Upper lobe of left lung (tissue), 6 donors: Measurements from ENCODE around the gene PSPN. TPM values are rescaled to one million over a fixed set of nuclear protein-coding genes. Genes with fewer than 3 reads are reported as not detected.
"Not testable (repeated sequence)": the region's sequence is repeated elsewhere in the genome, so short reads cannot be mapped to it uniquely, and the experiment has no call there.

Experiments used
- ATAC-seq, 2 donors: fragments of 200-7000 bp; cut with Tn5 transposase; one replicate each; pipeline ENCODE4 v1.9.1; 2022; ENCODE audit warnings: mild to moderate bottlenecking in 2 of 2, moderate library complexity in 2 of 2; ENCODE audit not compliant: low FRiP score in 2 of 2
- DNase-seq, 2 donors: peaks; one replicate each; pipeline ENCODE4 v3.0.0-alpha.2; 2019 to 2020
- H3K27ac ChIP-seq, 4 donors: fragments of 200-600 bp; sonication (generic); one replicate each; pipeline ENCODE4 v1.5.1; 2016 to 2019
- H3K27me3 ChIP-seq, 4 donors: fragments of 200-600 bp; sonication (generic); one replicate each; pipeline ENCODE4 v1.5.1; 2017 to 2019
- H3K36me3 ChIP-seq, 4 donors: fragments of 200-600 bp; sonication (generic); one replicate each; pipeline ENCODE4 v1.5.1; 2016 to 2019
- H3K4me1 ChIP-seq, 4 donors: fragments of 200-600 bp; sonication (generic); one replicate each; pipeline ENCODE4 v1.5.1; 2018 to 2019
- H3K4me3 ChIP-seq, 4 donors: fragments of 200-600 bp; sonication (generic); one replicate each; pipeline ENCODE4 v1.5.1; 2017 to 2019; ENCODE audit warnings: mild to moderate bottlenecking in 2 of 4, moderate library complexity in 1 of 4
- H3K9me3 ChIP-seq, 4 donors: fragments of 200-600 bp; sonication (generic); one replicate each; pipeline ENCODE4 v1.5.1; 2018 to 2019
- EP300 ChIP-seq, 4 donors: sonication (generic); formaldehyde crosslinking; IDR thresholded peaks; one replicate each; pipeline ENCODE4 v1.5.1; 2017; ENCODE audit warnings: antibody characterized with exemption in 4 of 4, control low read depth in 2 of 4
- POLR2A ChIP-seq, 4 donors: fragments of 450-650 bp; IDR thresholded peaks; one replicate each; pipeline ENCODE4 v1.5.1; 2016 to 2017; ENCODE audit warnings: antibody characterized with exemption in 4 of 4, mild to moderate bottlenecking in 2 of 4
- POLR2AphosphoS5 ChIP-seq, 2 donors: sonication (generic); formaldehyde crosslinking; IDR thresholded peaks; one replicate each; pipeline ENCODE4 v1.5.1; 2017; ENCODE audit warnings: antibody characterized with exemption in 2 of 2
- WGBS, 2 donors: methylation state at CpG; one replicate each; pipeline ENCODE4 v1.1.5; 2017 to 2018; 5-methylcytosine and 5-hydroxymethylcytosine counted together
- total RNA-seq, 6 donors: library from RNA; depleted of rRNA in 4 of 6; stranded (reverse); fragments of >200 nt in 4 of 6; gene quantifications; one replicate each; pipeline versions ENCODE4 v1.1.0 to v1.2.1, GENCODE V29; 2016 to 2021
- TF ChIP-seq, protein P1 (sequence below), 6 experiments: fragments of 450-650 bp in 4 of 6; fragments of 200-600 bp in 2 of 6; sonication (generic) in 2 of 6; IDR thresholded peaks; one replicate each; pipeline ENCODE4 v1.5.1; 2016 to 2019; ENCODE audit warnings: antibody characterized with exemption in 6 of 6
- donor health status: DM: no; HTN: no; CAD: no; lungs with moderate emphysema.
- donor health status: DM: no; HTN: yes; CAD: no; lungs with severe emphysema.

The PSPN gene
- total RNA-seq, 6 donors from 2014 or later, result 1.00 to 2.6 (median 1.5) TPM

DNA sequence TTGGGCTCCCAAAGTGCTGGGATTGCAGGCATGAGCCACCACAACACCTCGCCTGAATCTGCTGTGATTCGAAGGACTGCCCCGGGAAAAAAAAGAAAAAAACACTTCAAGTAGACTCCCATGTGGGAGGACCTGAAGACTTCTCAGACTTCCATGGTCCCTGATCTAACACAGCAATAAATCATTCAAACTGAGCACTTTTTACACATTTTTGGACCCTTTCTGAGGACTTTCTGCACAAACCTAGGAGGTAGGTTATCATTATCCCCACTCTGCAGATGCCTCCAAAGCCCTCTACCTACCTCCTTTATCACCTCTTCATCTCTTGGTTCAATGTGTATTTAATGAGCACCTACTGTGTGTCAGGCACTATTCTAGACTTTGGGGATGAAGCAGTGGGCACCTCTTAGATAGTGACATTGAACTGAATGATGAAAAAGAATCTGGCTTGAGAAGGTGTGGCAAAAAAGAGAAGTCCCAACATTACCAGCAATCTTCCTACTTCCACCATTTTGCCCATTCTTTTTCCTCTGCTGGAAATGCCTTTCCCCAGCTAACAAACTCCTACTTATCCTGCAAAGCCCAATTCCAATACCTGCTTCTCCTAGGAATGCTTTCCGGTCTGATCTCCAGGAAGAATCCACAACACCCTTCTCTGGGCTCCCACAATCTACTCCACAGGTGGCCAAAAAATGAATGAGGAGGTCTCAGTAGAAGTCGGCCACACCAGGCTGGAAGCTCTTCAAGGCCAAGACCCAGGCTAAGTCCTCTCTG is 16.0 kb downstream of the PSPN start:
- no peak for ATAC-seq
- peaks cover 4 to 12% (median 8%) of the 10 kb centered on the region in 4 donors for H3K36me3 ChIP-seq
- DNase-seq, result no peak
- no peaks in the 10 kb centered on the region for H3K27me3 ChIP-seq
- peaks cover 9 to 18% (median 16%) of the 10 kb centered on the region in 4 donors for H3K4me1 ChIP-seq
- no peak for TF ChIP-seq POLR2AphosphoS5 (IDR thresholded peaks at IDR 0.05)
- TF ChIP-seq, protein P1, sequence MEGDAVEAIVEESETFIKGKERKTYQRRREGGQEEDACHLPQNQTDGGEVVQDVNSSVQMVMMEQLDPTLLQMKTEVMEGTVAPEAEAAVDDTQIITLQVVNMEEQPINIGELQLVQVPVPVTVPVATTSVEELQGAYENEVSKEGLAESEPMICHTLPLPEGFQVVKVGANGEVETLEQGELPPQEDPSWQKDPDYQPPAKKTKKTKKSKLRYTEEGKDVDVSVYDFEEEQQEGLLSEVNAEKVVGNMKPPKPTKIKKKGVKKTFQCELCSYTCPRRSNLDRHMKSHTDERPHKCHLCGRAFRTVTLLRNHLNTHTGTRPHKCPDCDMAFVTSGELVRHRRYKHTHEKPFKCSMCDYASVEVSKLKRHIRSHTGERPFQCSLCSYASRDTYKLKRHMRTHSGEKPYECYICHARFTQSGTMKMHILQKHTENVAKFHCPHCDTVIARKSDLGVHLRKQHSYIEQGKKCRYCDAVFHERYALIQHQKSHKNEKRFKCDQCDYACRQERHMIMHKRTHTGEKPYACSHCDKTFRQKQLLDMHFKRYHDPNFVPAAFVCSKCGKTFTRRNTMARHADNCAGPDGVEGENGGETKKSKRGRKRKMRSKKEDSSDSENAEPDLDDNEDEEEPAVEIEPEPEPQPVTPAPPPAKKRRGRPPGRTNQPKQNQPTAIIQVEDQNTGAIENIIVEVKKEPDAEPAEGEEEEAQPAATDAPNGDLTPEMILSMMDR (IDR thresholded peaks at IDR 0.05), result no peak
- no peak for TF ChIP-seq EP300 (IDR thresholded peaks at IDR 0.05)
- TF ChIP-seq POLR2A (IDR thresholded peaks at IDR 0.05), result no peak
- H3K27ac ChIP-seq, result no peak overlapping the region
- no peaks in the 10 kb centered on the region for H3K9me3 ChIP-seq
- no peak overlapping the region for H3K4me3 ChIP-seq
- WGBS, 2 donors, result 86 to 96% methylated on average over 5 of the region's 5 CpGs

DNA sequence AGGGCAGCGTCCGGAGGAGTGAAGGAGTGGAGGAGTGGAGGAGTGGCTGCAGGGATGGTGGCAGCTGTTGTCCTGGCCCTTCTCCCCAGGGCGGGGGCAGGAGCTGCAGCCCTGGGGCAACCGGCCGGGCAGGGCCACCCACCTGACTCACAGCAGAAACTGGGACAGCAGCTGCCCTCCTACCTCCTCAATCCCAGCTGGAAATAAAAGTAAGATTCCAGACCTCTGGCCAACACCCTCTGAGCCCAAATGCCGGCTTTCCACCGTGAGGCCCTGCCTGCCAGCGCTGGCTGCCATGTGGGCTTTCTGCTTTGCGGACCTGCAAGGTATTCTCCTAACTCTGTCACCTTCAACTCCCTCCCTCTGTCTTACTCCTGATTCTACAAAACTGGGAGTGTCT is 17.7 kb downstream of the PSPN start:
- Histone ChIP-seq H3K4me1 (peaks cover 9 to 10% (median 10%) of the 10 kb centered on the region in 4 donors), H3K36me3 (peaks cover 0 to under 1% (median 0%) of the 10 kb centered on the region in 4 donors), H3K4me3 (no peak overlapping the region), H3K9me3 (no peaks in the 10 kb centered on the region), H3K27me3 (no peaks in the 10 kb centered on the region), H3K27ac (no peak overlapping the region)
- 58 to 61% methylated on average over 9 of the region's 9 CpGs for whole genome bisulfite sequencing, 2 donors
- no peak for TF ChIP-seq POLR2A (IDR thresholded peaks at IDR 0.05)
- TF ChIP-seq, protein P1 (IDR thresholded peaks at IDR 0.05), result no peak
- TF ChIP-seq POLR2AphosphoS5 (IDR thresholded peaks at IDR 0.05), result no peak
- TF ChIP-seq EP300 (IDR thresholded peaks at IDR 0.05), result no peak
- peak in 1 of 2 donors; percentile 64 for DNase-seq
- no peak for ATAC-seq

DNA sequence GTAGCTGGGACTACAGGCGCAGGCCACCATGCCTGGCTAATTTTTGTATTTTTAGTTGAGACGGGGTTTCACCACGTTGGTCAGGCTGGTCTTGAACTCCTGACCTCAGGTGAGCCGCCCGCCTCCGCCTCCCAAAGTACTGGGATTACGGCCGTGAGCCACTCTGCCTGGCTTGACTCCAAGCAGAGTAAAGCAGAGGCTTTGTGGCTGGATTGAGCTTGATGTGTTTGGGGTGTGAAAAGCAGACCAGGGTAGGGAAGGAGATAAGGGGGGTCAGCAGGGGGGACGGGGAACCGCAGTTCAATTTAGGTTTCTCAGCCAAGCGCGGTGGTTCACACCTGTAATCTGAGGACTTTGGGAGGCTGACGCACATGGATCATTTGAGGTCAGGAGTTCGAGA is 18.6 kb downstream of the PSPN start:
- DNase-seq, result no peak
- H3K4me1 ChIP-seq, result peaks cover 2% of the 10 kb centered on the region in 4 donors

DNA sequence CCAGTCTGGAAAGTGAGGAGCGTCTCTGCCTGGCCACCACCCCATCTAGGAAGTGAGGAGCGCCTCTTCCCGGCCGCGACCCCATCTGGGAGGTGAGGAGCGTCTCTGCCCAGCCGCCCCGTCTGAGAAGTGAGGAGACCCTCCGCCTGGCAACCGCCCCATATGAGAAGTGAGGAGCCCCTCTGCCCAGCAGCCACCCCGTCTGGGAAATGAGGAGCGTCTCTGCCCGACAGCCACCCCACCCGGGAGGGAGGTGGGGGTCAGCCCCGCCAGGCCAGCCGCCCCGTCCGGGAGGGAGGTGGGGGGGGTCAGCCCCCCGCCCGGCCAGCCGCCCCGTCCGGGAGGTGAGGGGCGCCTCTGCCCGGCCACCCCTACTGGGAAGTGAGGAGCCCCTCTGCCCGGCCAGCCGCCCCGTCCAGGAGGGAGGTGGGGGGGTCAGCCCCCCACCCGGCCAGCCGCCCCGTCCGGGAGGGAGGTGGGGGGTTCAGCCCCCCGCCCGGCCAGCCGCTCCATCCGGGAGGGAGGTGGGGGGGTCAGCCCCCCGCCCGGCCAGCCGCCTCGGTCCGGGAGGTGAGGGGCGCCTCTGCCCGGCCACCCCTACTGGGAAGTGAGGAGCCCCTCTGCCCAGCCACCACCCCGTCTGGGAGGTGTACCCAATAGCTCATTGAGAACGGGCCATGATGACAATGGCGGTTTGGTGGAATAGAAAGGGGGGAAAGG is 20.3 kb downstream of the PSPN start:
- DNase-seq, result peak in 1 of 2 donors; percentile 55
- ATAC-seq, H3K9me3 ChIP-seq, H3K27me3 ChIP-seq, H3K36me3 ChIP-seq, H3K27ac ChIP-seq, H3K4me1 ChIP-seq, H3K4me3 ChIP-seq: not testable (repeated sequence)
- 93% methylated on average over 9 of the region's 46 CpGs; no CpG with 5 or more reads in 1 of the 2 donors for WGBS, 2 donors

More for the DNA sequence above, 18.6 kb downstream of the PSPN start:
- no peak overlapping the region for H3K4me3 ChIP-seq
- H3K9me3 ChIP-seq, result no peaks in the 10 kb centered on the region
- H3K36me3 ChIP-seq, result no peaks in the 10 kb centered on the region
- no peak for ATAC-seq
- H3K27ac ChIP-seq, result no peak overlapping the region
- TF ChIP-seq POLR2AphosphoS5 (IDR thresholded peaks at IDR 0.05), result no peak
- no peak for TF ChIP-seq EP300 (IDR thresholded peaks at IDR 0.05)
- no peak for TF ChIP-seq POLR2A (IDR thresholded peaks at IDR 0.05)
- no peaks in the 10 kb centered on the region for H3K27me3 ChIP-seq
- 85 to 89% methylated on average over 5 to 14 of the region's 14 CpGs for WGBS, 2 donors

DNA sequence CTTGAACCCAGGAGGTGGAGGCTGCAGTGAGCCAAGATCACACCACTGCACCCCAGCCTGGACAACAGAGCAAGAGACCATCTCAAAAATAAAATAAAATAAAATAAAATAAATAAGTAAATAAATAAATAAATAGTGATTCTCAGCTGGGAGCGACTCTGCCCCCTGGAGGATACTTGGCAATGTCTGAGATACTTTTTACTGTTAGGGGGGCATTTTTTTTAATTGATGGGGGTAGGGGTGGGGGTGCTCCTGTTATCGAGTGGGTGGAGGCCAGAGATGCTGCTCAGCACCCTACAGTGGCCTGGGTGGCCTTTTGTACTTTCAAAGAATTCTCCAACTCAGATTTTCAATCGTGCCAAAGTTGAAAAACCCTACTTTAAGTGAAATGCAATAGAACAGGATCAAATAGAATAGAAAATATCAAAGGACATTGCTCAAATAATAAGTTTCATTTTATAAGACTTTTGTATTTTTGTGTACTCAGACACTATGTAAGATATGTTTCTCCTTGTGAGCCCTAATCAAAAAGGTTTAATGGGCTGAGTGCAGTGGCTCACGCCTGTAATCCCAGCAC is 21.5 kb downstream of the PSPN start:
- TF ChIP-seq EP300 (IDR thresholded peaks at IDR 0.05), result no peak
- TF ChIP-seq POLR2AphosphoS5 (IDR thresholded peaks at IDR 0.05), result no peak
- TF ChIP-seq POLR2A (IDR thresholded peaks at IDR 0.05), result no peak
- TF ChIP-seq, protein P1 (IDR thresholded peaks at IDR 0.05), result peak in 2 of 6 experiments; percentile 10 to 38
- 57 to 69% methylated on average over 4 of the region's 4 CpGs for WGBS, 2 donors
- H3K4me3 ChIP-seq, result no peak overlapping the region
- no peak for DNase-seq
- no peaks in the 10 kb centered on the region for H3K27me3 ChIP-seq
- H3K36me3 ChIP-seq, result no peaks in the 10 kb centered on the region
- no peak for ATAC-seq
- H3K27ac ChIP-seq, result no peak overlapping the region
- H3K4me1 ChIP-seq, result no peaks in the 10 kb centered on the region
- H3K9me3 ChIP-seq, result no peaks in the 10 kb centered on the region
